Hepatocyte (in vitro differentiated cells): ENCODE data around the gene NHLRC4.

Experiments
- EZH2 ChIP-seq: fragments of 200-600 bp; sonication (generic); IDR thresholded peaks from 2 replicates; pipeline ENCODE4 v1.6.1; 2016; ENCODE audit warnings: antibody characterized with exemption, mild to moderate bottlenecking, borderline replicate concordance
- TF ChIP-seq, protein P1 (sequence below): fragments of 200-600 bp; sonication (generic); IDR thresholded peaks from 2 replicates; pipeline ENCODE4 v1.5.1; 2016; ENCODE audit warnings: antibody characterized with exemption, mild to moderate bottlenecking; ENCODE audit not compliant: poor library complexity

DNA sequence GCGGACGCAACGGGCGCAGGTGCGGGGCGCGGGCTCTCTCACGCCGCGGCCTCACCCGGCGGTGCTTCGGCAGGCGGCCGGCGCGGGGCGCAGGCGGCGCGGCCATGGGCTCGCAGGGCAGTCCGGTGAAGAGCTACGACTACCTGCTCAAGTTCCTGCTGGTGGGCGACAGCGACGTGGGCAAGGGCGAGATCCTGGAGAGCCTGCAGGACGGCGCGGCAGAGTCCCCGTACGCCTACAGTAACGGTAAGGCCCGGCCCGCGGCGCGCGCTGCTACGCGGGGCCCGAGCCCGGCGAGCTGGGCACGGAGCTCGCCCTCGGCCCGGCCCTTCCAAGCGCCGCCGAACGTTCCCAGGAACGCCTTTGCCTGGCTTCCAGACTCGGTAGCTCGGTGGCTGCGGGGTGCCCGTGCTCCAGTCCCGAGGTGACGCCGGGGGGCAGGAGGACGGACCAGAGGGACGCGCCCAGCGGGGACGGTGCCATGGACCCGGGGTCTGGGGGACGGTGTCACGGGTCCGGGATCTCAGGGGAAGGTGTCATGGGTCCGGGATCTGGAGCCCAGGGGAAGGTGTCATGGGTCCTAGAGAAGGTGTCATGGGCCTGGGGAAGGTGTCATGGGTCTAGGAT lies 23.5 kb downstream of the NHLRC4 start:
- TF ChIP-seq, protein P1, sequence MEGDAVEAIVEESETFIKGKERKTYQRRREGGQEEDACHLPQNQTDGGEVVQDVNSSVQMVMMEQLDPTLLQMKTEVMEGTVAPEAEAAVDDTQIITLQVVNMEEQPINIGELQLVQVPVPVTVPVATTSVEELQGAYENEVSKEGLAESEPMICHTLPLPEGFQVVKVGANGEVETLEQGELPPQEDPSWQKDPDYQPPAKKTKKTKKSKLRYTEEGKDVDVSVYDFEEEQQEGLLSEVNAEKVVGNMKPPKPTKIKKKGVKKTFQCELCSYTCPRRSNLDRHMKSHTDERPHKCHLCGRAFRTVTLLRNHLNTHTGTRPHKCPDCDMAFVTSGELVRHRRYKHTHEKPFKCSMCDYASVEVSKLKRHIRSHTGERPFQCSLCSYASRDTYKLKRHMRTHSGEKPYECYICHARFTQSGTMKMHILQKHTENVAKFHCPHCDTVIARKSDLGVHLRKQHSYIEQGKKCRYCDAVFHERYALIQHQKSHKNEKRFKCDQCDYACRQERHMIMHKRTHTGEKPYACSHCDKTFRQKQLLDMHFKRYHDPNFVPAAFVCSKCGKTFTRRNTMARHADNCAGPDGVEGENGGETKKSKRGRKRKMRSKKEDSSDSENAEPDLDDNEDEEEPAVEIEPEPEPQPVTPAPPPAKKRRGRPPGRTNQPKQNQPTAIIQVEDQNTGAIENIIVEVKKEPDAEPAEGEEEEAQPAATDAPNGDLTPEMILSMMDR, result no peak
- TF ChIP-seq EZH2, result no peak
